Measurements from ENCODE around the gene SNURF.
"Not testable (repeated sequence)": the region's sequence is repeated elsewhere in the genome, so short reads cannot be mapped to it uniquely, and the experiment has no call there.

Gene SNURF

GRCh38 chr15:24971052-24971451 lies 16.3 kb downstream of the SNURF start:
- no peak for DNase-seq (ENCODE audit: low read depth in 2 of 2)

DNA sequence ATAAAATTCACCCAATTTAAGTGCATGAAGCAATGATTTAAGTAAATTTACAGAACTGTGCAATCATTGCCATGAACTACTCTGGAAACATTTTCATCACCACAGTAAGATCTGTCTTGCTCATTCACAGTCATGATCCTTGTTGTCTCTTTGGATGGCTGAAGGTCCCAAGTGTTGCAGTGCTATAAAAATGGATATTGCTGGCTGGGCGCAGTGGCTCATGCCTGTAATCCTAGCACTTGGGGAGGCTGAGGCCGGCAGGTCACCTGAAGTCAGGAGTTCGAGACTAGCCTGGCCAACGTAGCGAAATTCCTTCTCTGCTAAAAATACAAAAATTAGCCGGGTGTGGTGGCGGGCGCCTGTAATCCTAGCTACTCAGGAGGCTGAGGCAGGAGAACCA lies 17.0 kb downstream of the SNURF start:
- DNase-seq (ENCODE audit: low read depth in 2 of 2), result no peak

DNA sequence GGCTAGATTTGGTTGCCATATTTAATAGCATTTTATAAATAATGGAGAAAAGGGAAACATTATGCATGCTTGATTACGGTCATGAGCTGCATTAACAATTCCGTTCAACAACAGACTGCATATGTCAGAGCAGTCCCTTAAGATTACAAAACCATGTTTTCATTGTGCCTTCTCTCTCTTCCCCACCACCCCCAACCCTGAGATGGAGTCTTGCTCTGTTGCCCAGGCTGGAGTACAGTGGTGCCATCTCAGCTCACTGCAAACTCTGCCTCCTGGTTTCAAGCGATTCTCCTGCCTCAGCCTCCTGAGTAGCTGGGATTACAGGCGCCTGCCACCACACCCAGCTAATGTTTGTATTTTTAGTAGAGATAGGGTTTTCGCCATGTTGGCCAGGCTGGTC lies 17.9 kb downstream of the SNURF start:
- DNase-seq (ENCODE audit: low read depth in 2 of 2), result not testable (repeated sequence)

- no peak for DNase-seq (ENCODE audit: low read depth in 2 of 2)
These were observed 22.1 kb downstream of the SNURF start for GRCh38 chr15:24976932-24977331.

GRCh38 chr15:24977686-24978085 lies 22.9 kb downstream of the SNURF start:
- no peak for DNase-seq (ENCODE audit: low read depth in 2 of 2)

- no peak for DNase-seq (ENCODE audit: low read depth in 2 of 2)
These were observed 30.4 kb downstream of the SNURF start for GRCh38 chr15:24985224-24985623.

DNA sequence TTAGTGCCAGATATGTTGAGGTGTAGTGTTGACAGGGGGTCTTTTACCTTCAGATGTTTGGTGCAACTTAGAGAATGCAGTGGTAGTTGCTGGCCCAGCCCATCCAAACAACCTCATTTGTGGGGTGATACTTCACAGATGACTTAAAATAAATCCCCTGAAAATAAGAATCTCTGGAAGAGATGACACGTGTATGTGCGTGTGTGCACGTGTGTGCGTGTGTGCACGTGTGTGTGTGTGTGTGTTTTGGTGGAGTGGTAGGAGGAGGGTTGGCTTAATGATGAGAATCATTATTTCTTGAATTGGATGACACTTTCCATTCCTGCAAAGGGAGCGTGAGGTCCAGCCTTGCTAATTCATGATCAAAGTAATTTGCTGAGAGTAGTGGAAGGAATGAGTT lies 31.9 kb downstream of the SNURF start:
- DNase-seq (ENCODE audit: low read depth in 2 of 2), result no peak

All from stimulated activated CD8-positive, alpha-beta memory T cell treated with anti-CD3 and anti-CD28 coated beads, Interleukin-7, amount 100 ng/mL, for 1 hour (primary cell).